Measurements from ENCODE around the gene JARID2. TPM values are rescaled to one million over a fixed set of nuclear protein-coding genes. Genes with fewer than 3 reads are reported as not detected.

The JARID2 gene
- total RNA-seq, 1 experiment from 2014 or later: 6.0 TPM

DNA sequence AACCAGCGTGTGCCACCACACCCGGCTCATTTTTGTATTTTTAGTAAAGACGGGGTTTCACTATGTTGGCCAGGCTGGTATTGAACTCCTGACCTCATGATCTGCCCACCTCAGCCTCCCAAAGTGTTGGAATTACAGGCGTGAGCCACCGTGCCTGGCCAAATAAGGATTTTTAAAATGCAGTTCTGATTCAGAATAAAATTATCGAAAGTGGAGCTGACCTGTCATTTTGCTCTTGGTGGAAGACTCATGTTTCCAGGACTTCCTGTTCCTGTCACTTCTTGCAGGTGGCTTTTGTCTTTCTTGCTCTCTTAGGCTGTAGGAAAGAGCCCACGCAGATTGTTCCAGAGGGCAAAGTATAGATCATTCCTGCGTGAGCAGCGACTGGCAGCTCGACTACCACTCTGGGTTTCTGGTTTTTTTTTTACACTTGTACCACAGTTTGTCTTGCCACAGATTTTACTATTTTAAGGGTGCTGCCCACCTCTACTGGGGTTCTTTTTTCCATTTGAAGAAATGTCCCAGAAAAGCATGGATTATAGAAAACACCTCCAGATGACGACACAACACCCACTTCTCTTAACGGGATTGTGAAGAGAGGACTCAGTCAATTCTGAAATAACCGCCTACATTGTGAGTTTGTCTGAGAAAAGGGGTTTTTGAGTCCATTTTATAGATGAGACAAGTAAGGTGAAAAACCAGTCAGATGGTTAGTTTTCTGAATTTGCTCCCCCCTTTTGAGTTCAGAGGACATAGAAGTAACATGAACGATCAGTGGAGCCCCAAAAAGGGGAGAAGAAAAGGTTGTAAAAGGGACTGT, 7.5 kb downstream of the JARID2 start:
- TF ChIP-seq, protein P1, sequence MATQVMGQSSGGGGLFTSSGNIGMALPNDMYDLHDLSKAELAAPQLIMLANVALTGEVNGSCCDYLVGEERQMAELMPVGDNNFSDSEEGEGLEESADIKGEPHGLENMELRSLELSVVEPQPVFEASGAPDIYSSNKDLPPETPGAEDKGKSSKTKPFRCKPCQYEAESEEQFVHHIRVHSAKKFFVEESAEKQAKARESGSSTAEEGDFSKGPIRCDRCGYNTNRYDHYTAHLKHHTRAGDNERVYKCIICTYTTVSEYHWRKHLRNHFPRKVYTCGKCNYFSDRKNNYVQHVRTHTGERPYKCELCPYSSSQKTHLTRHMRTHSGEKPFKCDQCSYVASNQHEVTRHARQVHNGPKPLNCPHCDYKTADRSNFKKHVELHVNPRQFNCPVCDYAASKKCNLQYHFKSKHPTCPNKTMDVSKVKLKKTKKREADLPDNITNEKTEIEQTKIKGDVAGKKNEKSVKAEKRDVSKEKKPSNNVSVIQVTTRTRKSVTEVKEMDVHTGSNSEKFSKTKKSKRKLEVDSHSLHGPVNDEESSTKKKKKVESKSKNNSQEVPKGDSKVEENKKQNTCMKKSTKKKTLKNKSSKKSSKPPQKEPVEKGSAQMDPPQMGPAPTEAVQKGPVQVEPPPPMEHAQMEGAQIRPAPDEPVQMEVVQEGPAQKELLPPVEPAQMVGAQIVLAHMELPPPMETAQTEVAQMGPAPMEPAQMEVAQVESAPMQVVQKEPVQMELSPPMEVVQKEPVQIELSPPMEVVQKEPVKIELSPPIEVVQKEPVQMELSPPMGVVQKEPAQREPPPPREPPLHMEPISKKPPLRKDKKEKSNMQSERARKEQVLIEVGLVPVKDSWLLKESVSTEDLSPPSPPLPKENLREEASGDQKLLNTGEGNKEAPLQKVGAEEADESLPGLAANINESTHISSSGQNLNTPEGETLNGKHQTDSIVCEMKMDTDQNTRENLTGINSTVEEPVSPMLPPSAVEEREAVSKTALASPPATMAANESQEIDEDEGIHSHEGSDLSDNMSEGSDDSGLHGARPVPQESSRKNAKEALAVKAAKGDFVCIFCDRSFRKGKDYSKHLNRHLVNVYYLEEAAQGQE (IDR thresholded peaks at IDR 0.05; ENCODE audit: insufficient read depth in 1 of 2, low read depth in 2 of 2, low read length in 1 of 2): no peak
- TF ChIP-seq TCF7L2 (IDR thresholded peaks at IDR 0.05; ENCODE audit: low read depth, low read length) (no peak), CTCF (IDR thresholded peaks at IDR 0.05) (no peak), SIN3A (IDR thresholded peaks at IDR 0.05; ENCODE audit: borderline replicate concordance, insufficient read depth, low read depth, low read length) (no peak), POLR2AphosphoS5 (IDR thresholded peaks at IDR 0.05; ENCODE audit: low read depth, low read length) (no peak)
- in situ Hi-C loops (cut with HindIII; ENCODE audit: low pct_unique_long_range_greater_than_20kb, low sequenced_read_pairs) (no loop called here), intact Hi-C loops (cut with micrococcal nuclease; ENCODE audit: unreplicated experiment) (no loop called here)
- ChIA-PET POLR2A (interaction anchor here (0.7 kb wide), 1 partner anchor 14 kb away, joined by 3 read pairs; no protein-coding TSS in a partner anchor), CTCF (interaction anchor here (0.7 kb wide), 1 partner anchor 12 kb away, joined by 4 read pairs; no protein-coding TSS in a partner anchor)
- H3K27me3 ChIP-seq (ENCODE audit: control insufficient read depth, insufficient read depth, low read length): no peaks in the 10 kb centered on the region
- H3K4me1 ChIP-seq (ENCODE audit: control insufficient read depth, insufficient read depth, low read length): peaks cover 7% of the 10 kb centered on the region
- H3K9me3 ChIP-seq (ENCODE audit: control insufficient read depth, insufficient read depth, low read depth, low read length): no peaks in the 10 kb centered on the region
- DNase-seq (ENCODE audit: low read depth, low spot score) (no peak), ATAC-seq (no peak)
- H3K4me3 ChIP-seq (ENCODE audit: low read depth in 2 of 2, low read length in 2 of 2): no peak overlapping the region
- H3K27ac ChIP-seq (ENCODE audit: low read length): no peak overlapping the region
- no TSS peak for BruUV-seq (replicated peaks)
- H3K36me3 ChIP-seq (ENCODE audit: control insufficient read depth, insufficient read depth, low read length): no peaks in the 10 kb centered on the region

DNA sequence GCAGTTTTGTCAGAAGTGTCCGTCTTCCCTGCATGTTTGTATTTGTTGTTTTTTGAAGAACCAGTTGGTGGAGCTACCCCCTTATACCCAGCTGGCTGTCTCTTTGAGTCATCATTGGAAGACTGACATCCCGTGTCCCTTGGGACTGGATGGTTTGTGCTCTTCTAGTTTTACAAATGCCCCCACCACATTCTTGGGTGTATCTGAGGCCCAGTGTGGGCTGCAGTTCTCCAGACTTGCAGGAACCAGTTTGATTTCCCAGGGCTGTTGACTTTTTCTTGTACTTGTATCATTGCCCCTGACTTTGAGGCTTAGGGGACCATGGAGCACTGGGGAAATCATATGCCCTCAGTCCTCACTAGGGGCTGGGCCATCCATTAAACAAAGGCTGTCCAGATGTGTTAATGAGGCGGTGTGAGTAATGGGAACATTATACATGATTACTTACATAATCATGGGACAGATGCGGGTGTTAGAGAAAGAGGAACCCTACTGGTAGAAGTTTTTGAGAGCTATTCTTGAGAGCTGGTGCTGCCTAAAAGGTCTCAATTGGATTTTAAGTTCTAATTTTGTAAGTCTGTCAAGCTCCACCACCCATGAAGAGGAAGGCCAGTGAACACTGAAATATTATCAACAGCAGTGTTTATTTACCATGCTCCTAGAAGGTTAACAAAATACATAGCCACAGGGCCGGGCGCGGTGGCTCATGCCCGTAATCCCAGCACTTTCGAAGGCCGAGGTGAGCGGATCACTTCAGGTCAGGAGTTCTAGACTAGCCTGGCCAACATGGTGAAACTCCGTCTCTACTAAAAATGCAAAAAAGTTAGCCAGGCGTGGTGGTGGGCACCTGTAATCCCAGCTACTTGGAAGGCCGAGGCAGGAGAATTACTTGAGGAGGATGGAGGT, 8.5 kb downstream of the JARID2 start:
- TF ChIP-seq, protein P1 (IDR thresholded peaks at IDR 0.05; ENCODE audit: insufficient read depth in 1 of 2, low read depth in 2 of 2, low read length in 1 of 2): no peak
- TF ChIP-seq CTCF (IDR thresholded peaks at IDR 0.05): peak; percentile 34
- no peak for TF ChIP-seq SIN3A (IDR thresholded peaks at IDR 0.05; ENCODE audit: borderline replicate concordance, insufficient read depth, low read depth, low read length)
- ChIA-PET POLR2A (interaction anchor here (0.7 kb wide), 1 partner anchor 15 kb away, joined by 3 read pairs; no protein-coding TSS in a partner anchor), CTCF (interaction anchor here (0.7 kb wide), 1 partner anchor 35 kb away, joined by 3 read pairs; no protein-coding TSS in a partner anchor)
- in situ Hi-C loops (cut with HindIII; ENCODE audit: low pct_unique_long_range_greater_than_20kb, low sequenced_read_pairs): no loop called here
- Histone ChIP-seq H3K9me3 (ENCODE audit: control insufficient read depth, insufficient read depth, low read depth, low read length) (no peaks in the 10 kb centered on the region), H3K36me3 (ENCODE audit: control insufficient read depth, insufficient read depth, low read length) (no peaks in the 10 kb centered on the region), H3K27ac (ENCODE audit: low read length) (no peak overlapping the region), H3K27me3 (ENCODE audit: control insufficient read depth, insufficient read depth, low read length) (no peaks in the 10 kb centered on the region), H3K4me1 (ENCODE audit: control insufficient read depth, insufficient read depth, low read length) (peaks cover 5% of the 10 kb centered on the region), H3K4me3 (ENCODE audit: low read depth in 2 of 2, low read length in 2 of 2) (no peak overlapping the region)
- no TSS peak for BruUV-seq (replicated peaks)
- intact Hi-C loops (cut with micrococcal nuclease; ENCODE audit: unreplicated experiment): no loop called here
- DNase-seq (ENCODE audit: low read depth, low spot score) (no peak), ATAC-seq (no peak)
